Measurements from ENCODE around the gene S1PR1.

S1PR1 gene

GRCh38 chr1:101247404-101248287, 10.8 kb downstream of the S1PR1 start:
- H3K27ac Mint-ChIP-seq = no peak overlapping the region
- H3K36me3 Mint-ChIP-seq (ENCODE audit: low read depth) = peaks cover 22% of the 10 kb centered on the region
- peaks cover 68% of the 10 kb centered on the region for H3K4me1 Mint-ChIP-seq (ENCODE audit: low read depth)
- H3K27me3 Mint-ChIP-seq = no peaks in the 10 kb centered on the region
- DNase-seq = no peak
- no peaks in the 10 kb centered on the region for H3K9me3 Mint-ChIP-seq
- no peak overlapping the region for H3K4me3 Mint-ChIP-seq

GRCh38 chr1:101250222-101250621, 13.4 kb downstream of the S1PR1 start:
- Mint-ChIP-seq H3K36me3 (ENCODE audit: low read depth) (no peaks in the 10 kb centered on the region), H3K27ac (no peak overlapping the region), H3K27me3 (no peaks in the 10 kb centered on the region), H3K9me3 (no peaks in the 10 kb centered on the region), H3K4me3 (no peak overlapping the region), H3K4me1 (ENCODE audit: low read depth) (peaks cover 59% of the 10 kb centered on the region)
- no peak for DNase-seq

- no peak for DNase-seq
- Mint-ChIP-seq H3K27ac (no peak overlapping the region), H3K27me3 (no peaks in the 10 kb centered on the region), H3K4me1 (ENCODE audit: low read depth) (peaks cover 57% of the 10 kb centered on the region), H3K4me3 (no peak overlapping the region), H3K36me3 (ENCODE audit: low read depth) (no peaks in the 10 kb centered on the region), H3K9me3 (no peaks in the 10 kb centered on the region)
These were observed 13.9 kb downstream of the S1PR1 start for GRCh38 chr1:101250656-101251272.

GRCh38 chr1:101251504-101251903, 14.7 kb downstream of the S1PR1 start:
- Mint-ChIP-seq H3K4me1 (ENCODE audit: low read depth) (peaks cover 54% of the 10 kb centered on the region), H3K36me3 (ENCODE audit: low read depth) (no peaks in the 10 kb centered on the region), H3K9me3 (no peaks in the 10 kb centered on the region), H3K4me3 (no peak overlapping the region), H3K27me3 (no peaks in the 10 kb centered on the region), H3K27ac (no peak overlapping the region)
- no peak for DNase-seq

- no peak overlapping the region for H3K4me3 Mint-ChIP-seq
- DNase-seq = no peak
- H3K9me3 Mint-ChIP-seq = no peaks in the 10 kb centered on the region
- no peaks in the 10 kb centered on the region for H3K36me3 Mint-ChIP-seq (ENCODE audit: low read depth)
- peaks cover 63% of the 10 kb centered on the region for H3K4me1 Mint-ChIP-seq (ENCODE audit: low read depth)
- H3K27me3 Mint-ChIP-seq = no peaks in the 10 kb centered on the region
- peak overlapping the region; percentile 35 for H3K27ac Mint-ChIP-seq
These were observed 17.3 kb downstream of the S1PR1 start for GRCh38 chr1:101253976-101254674.

GRCh38 chr1:101257500-101258325, 20.9 kb downstream of the S1PR1 start:
- H3K4me1 Mint-ChIP-seq (ENCODE audit: low read depth) = peaks cover 69% of the 10 kb centered on the region
- no peaks in the 10 kb centered on the region for H3K9me3 Mint-ChIP-seq
- peak overlapping the region; percentile 73 for H3K27ac Mint-ChIP-seq
- no peaks in the 10 kb centered on the region for H3K36me3 Mint-ChIP-seq (ENCODE audit: low read depth)
- no peak overlapping the region for H3K4me3 Mint-ChIP-seq
- no peak for DNase-seq
- H3K27me3 Mint-ChIP-seq = no peaks in the 10 kb centered on the region

- Mint-ChIP-seq H3K9me3 (no peaks in the 10 kb centered on the region), H3K27me3 (no peaks in the 10 kb centered on the region), H3K4me3 (peak overlapping the region; percentile 39), H3K27ac (peak overlapping the region; percentile 91), H3K36me3 (ENCODE audit: low read depth) (no peaks in the 10 kb centered on the region), H3K4me1 (ENCODE audit: low read depth) (peaks cover 73% of the 10 kb centered on the region)
- DNase-seq = no peak
These were observed 22.9 kb downstream of the S1PR1 start for GRCh38 chr1:101259744-101260148.

- DNase-seq = no peak
- Mint-ChIP-seq H3K27ac (peak overlapping the region; percentile 91), H3K4me3 (peak overlapping the region; percentile 41)
These were observed 23.9 kb downstream of the S1PR1 start for GRCh38 chr1:101260556-101261350.

GRCh38 chr1:101261623-101262022, 24.8 kb downstream of the S1PR1 start:
- H3K27me3 Mint-ChIP-seq = no peaks in the 10 kb centered on the region
- H3K4me1 Mint-ChIP-seq (ENCODE audit: low read depth) = peaks cover 81% of the 10 kb centered on the region
- peak overlapping the region; percentile 41 for H3K27ac Mint-ChIP-seq
- no peaks in the 10 kb centered on the region for H3K36me3 Mint-ChIP-seq (ENCODE audit: low read depth)
- H3K9me3 Mint-ChIP-seq = no peaks in the 10 kb centered on the region
- H3K4me3 Mint-ChIP-seq = no peak overlapping the region
- no peak for DNase-seq

More at GRCh38 chr1:101260556-101261350, 23.9 kb downstream of the S1PR1 start:
- Mint-ChIP-seq H3K4me1 (ENCODE audit: low read depth) (peaks cover 79% of the 10 kb centered on the region), H3K36me3 (ENCODE audit: low read depth) (no peaks in the 10 kb centered on the region), H3K27me3 (no peaks in the 10 kb centered on the region), H3K9me3 (no peaks in the 10 kb centered on the region)

- H3K27me3 Mint-ChIP-seq = no peaks in the 10 kb centered on the region
- H3K27ac Mint-ChIP-seq = peak overlapping the region; percentile 73
- peak overlapping the region; percentile 45 for H3K4me3 Mint-ChIP-seq
- DNase-seq = no peak
- peaks cover 83% of the 10 kb centered on the region for H3K4me1 Mint-ChIP-seq (ENCODE audit: low read depth)
- H3K36me3 Mint-ChIP-seq (ENCODE audit: low read depth) = no peaks in the 10 kb centered on the region
- no peaks in the 10 kb centered on the region for H3K9me3 Mint-ChIP-seq
These were observed 25.2 kb downstream of the S1PR1 start for GRCh38 chr1:101262060-101262459.

- Mint-ChIP-seq H3K9me3 (no peaks in the 10 kb centered on the region), H3K4me1 (ENCODE audit: low read depth) (peaks cover 83% of the 10 kb centered on the region), H3K27me3 (no peaks in the 10 kb centered on the region), H3K4me3 (peak overlapping the region; percentile 45), H3K36me3 (ENCODE audit: low read depth) (no peaks in the 10 kb centered on the region), H3K27ac (peak overlapping the region; percentile 73)
- DNase-seq = no peak
These were observed 26.0 kb downstream of the S1PR1 start for GRCh38 chr1:101262630-101263348.

GRCh38 chr1:101264697-101265096, 27.9 kb downstream of the S1PR1 start:
- Mint-ChIP-seq H3K4me3 (peak overlapping the region; percentile 26), H3K27ac (peak overlapping the region; percentile 75), H3K36me3 (ENCODE audit: low read depth) (no peaks in the 10 kb centered on the region), H3K4me1 (ENCODE audit: low read depth) (peaks cover 73% of the 10 kb centered on the region), H3K9me3 (no peaks in the 10 kb centered on the region), H3K27me3 (no peaks in the 10 kb centered on the region)
- DNase-seq = no peak

- H3K4me1 Mint-ChIP-seq (ENCODE audit: low read depth) = peaks cover 63% of the 10 kb centered on the region
- H3K27me3 Mint-ChIP-seq = no peaks in the 10 kb centered on the region
- DNase-seq = no peak
- H3K36me3 Mint-ChIP-seq (ENCODE audit: low read depth) = no peaks in the 10 kb centered on the region
- no peak overlapping the region for H3K27ac Mint-ChIP-seq
- H3K9me3 Mint-ChIP-seq = peaks cover under 1% of the 10 kb centered on the region
- no peak overlapping the region for H3K4me3 Mint-ChIP-seq
These were observed 28.9 kb downstream of the S1PR1 start for GRCh38 chr1:101265684-101266083.
